GM12878 (cell line): ENCODE results near the gene SPOCK1.

Experiments
- CREB1 ChIP-seq: IDR thresholded peaks from 2 replicates; pipeline ENCODE4 v1.6.1; 2012; ENCODE audit warnings: low read depth, mild to moderate bottlenecking, inconsistent platforms
- CTCF ChIP-seq, 3 experiments: IDR thresholded peaks in 2 of 3; conservative IDR thresholded peaks in 1 of 3; 2 replicates each; pipeline ENCODE4 v1.5.1; 2011; ENCODE audit warnings: low read depth in 3 of 3, low read length in 3 of 3, mild to moderate bottlenecking in 3 of 3, control low read depth in 2 of 3, moderate library complexity in 2 of 3, inconsistent platforms in 1 of 3, mixed read lengths in 1 of 3; ENCODE audit not compliant: control insufficient read depth in 2 of 3, insufficient read depth in 1 of 3; ENCODE audit errors: extremely low read depth in 1 of 3
- EED ChIP-seq: sonication (generic); IDR thresholded peaks from 2 replicates; pipeline ENCODE4 v1.6.1; 2016; ENCODE audit warnings: antibody characterized with exemption, low read depth
- EP300 ChIP-seq, 2 experiments: fragments of 150-350 bp in 1 of 2; IDR thresholded peaks; 2 replicates each; pipeline ENCODE4 v1.6.1; 2011 to 2012; ENCODE audit warnings: low read depth in 2 of 2, low read length in 2 of 2, borderline replicate concordance in 1 of 2, improper control_type of control experiment in 1 of 2, inconsistent platforms in 1 of 2; ENCODE audit not compliant: control insufficient read depth in 1 of 2
- EZH2 ChIP-seq: IDR thresholded peaks from 2 replicates; pipeline ENCODE4 v1.6.1; 2012; ENCODE audit warnings: low read depth, mild to moderate bottlenecking, control low read depth, inconsistent platforms, low read length, borderline replicate concordance; ENCODE audit not compliant: control insufficient read depth
- GABPA ChIP-seq: IDR thresholded peaks from 2 replicates; pipeline ENCODE4 v1.6.1; 2014; ENCODE audit warnings: antibody characterized with exemption, low read depth, mild to moderate bottlenecking, inconsistent platforms
- MYC ChIP-seq: IDR thresholded peaks from 2 replicates; pipeline ENCODE4 v1.6.1; 2011; ENCODE audit warnings: mild to moderate bottlenecking, low read length, moderate library complexity, inconsistent platforms; ENCODE audit not compliant: insufficient read depth, insufficient replicate concordance, insufficient read length, severe bottlenecking
- NFYB ChIP-seq: IDR thresholded peaks from 2 replicates; pipeline ENCODE4 v1.6.1; 2011; ENCODE audit warnings: low read depth, mild to moderate bottlenecking, low read length, improper control_type of control experiment, moderate library complexity; ENCODE audit not compliant: insufficient read depth
- POLR2A ChIP-seq: IDR thresholded peaks from 2 replicates; pipeline ENCODE4 v1.6.1; 2011; ENCODE audit warnings: low read depth, mild to moderate bottlenecking, low read length
- POLR2AphosphoS5 ChIP-seq: IDR thresholded peaks from 2 replicates; pipeline ENCODE4 v1.6.1; 2011; ENCODE audit warnings: mild to moderate bottlenecking, low read length, inconsistent platforms
- POU2F2 ChIP-seq: IDR thresholded peaks from 3 replicates; pipeline ENCODE4 v1.6.1; 2011; ENCODE audit warnings: low read depth, mild to moderate bottlenecking, low read length, borderline replicate concordance
- RCOR1 ChIP-seq: conservative IDR thresholded peaks from 2 replicates; pipeline ENCODE4 v1.6.1; 2012; ENCODE audit warnings: low read depth, low read length, improper control_type of control experiment
- SMC3 ChIP-seq: IDR thresholded peaks from 2 replicates; pipeline ENCODE4 v1.6.1; 2011; ENCODE audit warnings: low read length, improper control_type of control experiment, borderline replicate concordance
- SUZ12 ChIP-seq: fragments of 200-600 bp; sonication (generic); IDR thresholded peaks from one replicate; pipeline ENCODE4 v1.6.1; 2018; ENCODE audit warnings: antibody characterized with exemption, mild to moderate bottlenecking; ENCODE audit not compliant: unreplicated experiment

DNA sequence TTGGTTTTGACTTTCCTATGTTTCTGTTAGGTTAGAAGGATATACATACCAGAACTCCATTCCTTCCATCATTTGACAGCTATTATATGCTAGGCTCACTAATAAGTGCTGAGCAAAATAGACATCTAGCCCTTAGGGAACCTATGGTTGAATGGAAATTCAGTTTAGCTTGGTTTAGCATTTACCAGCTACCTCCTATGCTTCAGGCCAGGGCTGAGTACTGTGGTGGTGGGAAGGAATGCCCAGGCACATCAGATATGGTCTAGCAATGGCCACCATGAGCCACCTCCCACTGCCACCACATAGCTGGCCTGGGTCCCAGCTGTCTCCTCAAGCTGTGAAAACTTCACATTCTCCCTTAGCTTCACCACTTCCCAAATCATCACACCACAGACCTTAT lies 89.4 kb downstream of the SPOCK1 start:
- TF ChIP-seq RCOR1 (no peak), CTCF (IDR thresholded peaks at IDR 0.05 in 2 of 3, conservative IDR thresholded peaks at IDR 0.05 in 1 of 3; ENCODE audit: control insufficient read depth in 2 of 3, extremely low read depth in 1 of 3, insufficient read depth in 1 of 3, low read depth in 3 of 3, low read length in 3 of 3) (no peak), NFYB (no peak), POLR2AphosphoS5 (no peak), MYC (no peak), EED (no peak), GABPA (no peak), EZH2 (no peak), SMC3 (no peak), POLR2A (no peak), SUZ12 (no peak), CREB1 (no peak), EP300 (IDR thresholded peaks at IDR 0.05; ENCODE audit: borderline replicate concordance in 1 of 2, control insufficient read depth in 1 of 2, low read depth in 2 of 2, low read length in 2 of 2) (no peak), POU2F2 (no peak)
